HepG2 (cell line): Measurements from ENCODE around the gene CORO7. TPM values are rescaled to one million over a fixed set of nuclear protein-coding genes. Genes with fewer than 3 reads are reported as not detected.

ENCODE experiments used
- ASH2L ChIP-seq: fragments of 300-600, 200-600 bp; sonication (generic); IDR thresholded peaks from 2 replicates; pipeline ENCODE4 v1.7.0; 2017; ENCODE audit warnings: low read depth, mild to moderate bottlenecking, moderate library complexity, mixed read lengths, low read length; ENCODE audit not compliant: insufficient read length
- ELF1 ChIP-seq: sonication (generic); formaldehyde crosslinking; IDR thresholded peaks from 2 replicates; pipeline ENCODE4 v1.4.0; 2020; ENCODE audit warnings: missing genetic modification reagents
- ESRRA ChIP-seq: sonication (generic); formaldehyde crosslinking; IDR thresholded peaks from 2 replicates; pipeline ENCODE4 v1.5.1; 2020; ENCODE audit warnings: mild to moderate bottlenecking, low read depth, missing genetic modification reagents
- KDM5A ChIP-seq: fragments of 200-600 bp; sonication (generic); IDR thresholded peaks from 2 replicates; pipeline ENCODE4 v1.7.0; 2018; ENCODE audit warnings: antibody characterized with exemption, mild to moderate bottlenecking, low read length, borderline replicate concordance
- MAF1 ChIP-seq: sonication (generic); formaldehyde crosslinking; IDR thresholded peaks from 2 replicates; pipeline ENCODE4 v1.5.0; 2020; ENCODE audit warnings: missing genetic modification reagents, borderline replicate concordance
- MAFG ChIP-seq: sonication (generic); formaldehyde crosslinking; IDR thresholded peaks from 2 replicates; pipeline ENCODE4 v1.5.1; 2020; ENCODE audit warnings: mild to moderate bottlenecking, missing genetic modification reagents
- MXD4 ChIP-seq: IDR thresholded peaks from 2 replicates; pipeline ENCODE4 v1.6.1; 2016; ENCODE audit warnings: mild to moderate bottlenecking, missing biosample characterization, missing genetic modification reagents
- PAF1 ChIP-seq: IDR thresholded peaks from 2 replicates; pipeline ENCODE4 v1.6.1; 2016; ENCODE audit warnings: missing genetic modification reagents, missing compliant biosample characterization
- RBAK ChIP-seq: sonication (generic); formaldehyde crosslinking; IDR thresholded peaks from 2 replicates; pipeline ENCODE4 v1.5.1; 2020; ENCODE audit warnings: mild to moderate bottlenecking, missing genetic modification reagents
- SALL2 ChIP-seq: sonication (generic); formaldehyde crosslinking; IDR thresholded peaks from 2 replicates; pipeline ENCODE4 v1.8.1; 2023; ENCODE audit warnings: mild to moderate bottlenecking, missing genetic modification reagents, inconsistent platforms
- SNAI1 ChIP-seq: sonication (generic); formaldehyde crosslinking; IDR thresholded peaks from 2 replicates; pipeline ENCODE4 v1.5.0; 2020; ENCODE audit warnings: mild to moderate bottlenecking, missing genetic modification reagents, borderline replicate concordance
- SP4 ChIP-seq: sonication (generic); formaldehyde crosslinking; IDR thresholded peaks from 2 replicates; pipeline ENCODE4 v1.8.1; 2023; ENCODE audit warnings: mild to moderate bottlenecking, missing genetic modification reagents
- ZBTB38 ChIP-seq: sonication (generic); formaldehyde crosslinking; IDR thresholded peaks from 2 replicates; pipeline ENCODE4 v1.5.1; 2020; ENCODE audit warnings: mild to moderate bottlenecking, missing genetic modification reagents
- ZFP1 ChIP-seq: IDR thresholded peaks from 2 replicates; pipeline ENCODE4 v1.6.1; 2016
- ZFP37 ChIP-seq: sonication (generic); formaldehyde crosslinking; IDR thresholded peaks from 2 replicates; pipeline ENCODE4 v1.4.0; 2020; ENCODE audit warnings: missing genetic modification reagents, borderline replicate concordance
- ZFP90 ChIP-seq: sonication (generic); formaldehyde crosslinking; IDR thresholded peaks from 2 replicates; pipeline ENCODE4 v1.8.0; 2022; ENCODE audit warnings: missing genetic modification reagents, mild to moderate bottlenecking, inconsistent platforms, borderline replicate concordance
- ZMYM3 ChIP-seq: sonication (generic); formaldehyde crosslinking; IDR thresholded peaks from 2 replicates; pipeline ENCODE4 v1.5.1; 2020; ENCODE audit warnings: mild to moderate bottlenecking, missing genetic modification reagents
- ZNF326 ChIP-seq: sonication (generic); formaldehyde crosslinking; IDR thresholded peaks from 2 replicates; pipeline ENCODE4 v1.4.0; 2020; ENCODE audit warnings: missing genetic modification reagents, borderline replicate concordance
- ZNF441 ChIP-seq: sonication (generic); formaldehyde crosslinking; IDR thresholded peaks from 2 replicates; pipeline ENCODE4 v1.7.0; 2021; ENCODE audit warnings: missing genetic modification reagents, borderline replicate concordance
- ZNF782 ChIP-seq: sonication (generic); formaldehyde crosslinking; IDR thresholded peaks from 2 replicates; pipeline ENCODE4 v1.4.0; 2020; ENCODE audit warnings: missing genetic modification reagents, mild to moderate bottlenecking, borderline replicate concordance
- polyA plus RNA-seq, 8 experiments: library from polyadenylated mRNA; depleted of rRNA in 3 of 8; stranded (reverse) in 7 of 8; unstranded in 1 of 8; fragments of >200 nt; fragmentation: Illumina TruSeq in 4 of 8; extraction: Trizol in 4 of 8; gene quantifications; 2 replicates each; pipeline versions ENCODE4 v1.2.1 to v1.2.3, GENCODE V29; 2011 to 2016; ENCODE audit warnings: low read depth in 4 of 8, missing spikeins in 1 of 8, mixed read lengths in 1 of 8; ENCODE audit not compliant: insufficient read depth in 1 of 8
- total RNA-seq, 5 experiments: library from RNA; depleted of rRNA; stranded (reverse); fragments of >200 nt; fragmentation: Illumina TruSeq; extraction: Trizol; gene quantifications; 2 replicates each; pipeline ENCODE4 v1.2.3, GENCODE V29; 2016; ENCODE audit warnings: low read depth in 1 of 5
- TF ChIP-seq, protein P1 (sequence below): IDR thresholded peaks from 2 replicates; pipeline ENCODE4 v1.6.1; 2016; ENCODE audit warnings: missing biosample characterization, missing genetic modification reagents, low read depth
- TF ChIP-seq, protein P2 (sequence below): IDR thresholded peaks from 2 replicates; pipeline ENCODE4 v1.6.1; 2012; ENCODE audit warnings: low read length, improper control_type of control experiment
- TF ChIP-seq, protein P3 (sequence below): sonication (generic); formaldehyde crosslinking; IDR thresholded peaks from 2 replicates; pipeline ENCODE4 v1.8.1; 2023; ENCODE audit warnings: mild to moderate bottlenecking, missing genetic modification reagents, borderline replicate concordance
- TF ChIP-seq, protein P4 (sequence below): sonication (generic); formaldehyde crosslinking; conservative IDR thresholded peaks from 2 replicates; pipeline ENCODE4 v1.8.0; 2022; ENCODE audit warnings: mild to moderate bottlenecking, moderate library complexity, missing genetic modification reagents

The CORO7 gene
- total and polyA plus RNA-seq, 2 of the 13 experiments (the other 11 are each of a cell fraction or from before 2014, with no cell fraction given) = 9.9 to 14.3 TPM

DNA sequence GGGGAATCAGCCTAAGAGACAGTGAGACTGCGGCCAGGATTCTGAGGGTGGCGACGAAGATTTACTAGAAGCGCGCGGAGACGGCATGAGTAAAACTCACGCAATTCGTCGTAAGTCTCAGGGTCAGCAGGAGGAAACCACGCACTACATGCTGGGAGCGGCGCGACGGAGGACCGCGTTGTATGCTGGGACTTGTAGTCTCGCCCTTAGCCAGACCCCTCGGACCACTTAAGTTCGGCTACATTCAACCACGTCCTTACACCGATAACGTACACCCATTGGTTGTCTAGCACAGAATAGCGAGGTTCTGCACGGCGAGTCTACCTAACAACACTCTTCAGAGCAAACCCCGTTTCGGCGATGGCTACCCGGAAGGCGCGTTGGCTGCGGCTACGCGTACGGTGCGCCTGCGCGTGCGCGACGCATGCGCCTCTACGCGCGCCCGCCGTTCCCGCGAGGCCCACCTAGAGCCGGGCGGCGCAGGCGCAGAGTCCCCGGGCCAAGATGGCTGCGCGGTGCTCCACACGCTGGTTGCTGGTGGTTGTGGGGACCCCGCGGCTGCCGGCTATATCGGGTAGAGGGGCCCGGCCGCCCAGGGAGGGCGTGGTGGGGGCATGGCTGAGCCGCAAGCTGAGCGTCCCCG, 9.1 kb upstream of the CORO7 start, which contains the start of gene DNAJA3 (continued):
- TF ChIP-seq, protein P1, sequence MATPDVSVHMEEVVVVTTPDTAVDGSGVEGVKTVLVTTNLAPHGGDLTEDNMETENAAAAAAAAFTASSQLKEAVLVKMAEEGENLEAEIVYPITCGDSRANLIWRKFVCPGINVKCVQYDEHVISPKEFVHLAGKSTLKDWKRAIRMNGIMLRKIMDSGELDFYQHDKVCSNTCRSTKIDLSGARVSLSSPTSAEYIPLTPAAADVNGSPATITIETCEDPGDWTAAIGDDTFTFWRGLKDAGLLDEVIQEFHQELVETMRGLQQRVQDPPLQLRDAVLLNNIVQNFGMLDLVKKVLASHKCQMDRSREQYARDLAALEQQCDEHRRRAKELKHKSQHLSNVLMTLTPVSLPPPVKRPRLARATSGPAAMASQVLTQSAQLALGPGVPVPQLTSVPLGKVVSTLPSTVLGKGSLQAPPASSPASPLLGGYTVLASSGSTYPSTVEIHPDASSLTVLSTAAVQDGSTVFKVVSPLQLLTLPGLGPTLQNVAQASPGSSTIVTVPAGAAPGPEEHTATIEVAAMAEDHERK (CRISPR knock-in tag) = peak; percentile 85
- TF ChIP-seq SALL2 (CRISPR knock-in tag) (no peak), ZNF782 (CRISPR knock-in tag) (no peak), MAFG (no peak), KDM5A (no peak; the same call in 1 of the 2 replicates), ZFP1 (CRISPR knock-in tag) (no peak), SP4 (peak; percentile 79), ZNF326 (CRISPR knock-in tag) (no peak), ELF1 (CRISPR knock-in tag) (peak; percentile 94), MXD4 (CRISPR knock-in tag) (peak; percentile 81; the same call in 1 of the 2 replicates), ZBTB38 (CRISPR knock-in tag) (no peak), ZFP37 (CRISPR knock-in tag) (no peak), MAF1 (CRISPR knock-in tag) (no peak), ESRRA (CRISPR knock-in tag) (no peak), SNAI1 (peak; percentile 86; the same call in 1 of the 2 replicates), ASH2L (no peak), RBAK (CRISPR knock-in tag) (no peak), ZNF441 (CRISPR knock-in tag) (no peak; the same call in 1 of the 2 replicates), ZMYM3 (CRISPR knock-in tag) (no peak), ZFP90 (CRISPR knock-in tag) (no peak), PAF1 (CRISPR knock-in tag) (no peak)
- TF ChIP-seq, protein P2, sequence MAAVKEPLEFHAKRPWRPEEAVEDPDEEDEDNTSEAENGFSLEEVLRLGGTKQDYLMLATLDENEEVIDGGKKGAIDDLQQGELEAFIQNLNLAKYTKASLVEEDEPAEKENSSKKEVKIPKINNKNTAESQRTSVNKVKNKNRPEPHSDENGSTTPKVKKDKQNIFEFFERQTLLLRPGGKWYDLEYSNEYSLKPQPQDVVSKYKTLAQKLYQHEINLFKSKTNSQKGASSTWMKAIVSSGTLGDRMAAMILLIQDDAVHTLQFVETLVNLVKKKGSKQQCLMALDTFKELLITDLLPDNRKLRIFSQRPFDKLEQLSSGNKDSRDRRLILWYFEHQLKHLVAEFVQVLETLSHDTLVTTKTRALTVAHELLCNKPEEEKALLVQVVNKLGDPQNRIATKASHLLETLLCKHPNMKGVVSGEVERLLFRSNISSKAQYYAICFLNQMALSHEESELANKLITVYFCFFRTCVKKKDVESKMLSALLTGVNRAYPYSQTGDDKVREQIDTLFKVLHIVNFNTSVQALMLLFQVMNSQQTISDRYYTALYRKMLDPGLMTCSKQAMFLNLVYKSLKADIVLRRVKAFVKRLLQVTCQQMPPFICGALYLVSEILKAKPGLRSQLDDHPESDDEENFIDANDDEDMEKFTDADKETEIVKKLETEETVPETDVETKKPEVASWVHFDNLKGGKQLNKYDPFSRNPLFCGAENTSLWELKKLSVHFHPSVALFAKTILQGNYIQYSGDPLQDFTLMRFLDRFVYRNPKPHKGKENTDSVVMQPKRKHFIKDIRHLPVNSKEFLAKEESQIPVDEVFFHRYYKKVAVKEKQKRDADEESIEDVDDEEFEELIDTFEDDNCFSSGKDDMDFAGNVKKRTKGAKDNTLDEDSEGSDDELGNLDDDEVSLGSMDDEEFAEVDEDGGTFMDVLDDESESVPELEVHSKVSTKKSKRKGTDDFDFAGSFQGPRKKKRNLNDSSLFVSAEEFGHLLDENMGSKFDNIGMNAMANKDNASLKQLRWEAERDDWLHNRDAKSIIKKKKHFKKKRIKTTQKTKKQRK = no peak
- TF ChIP-seq, protein P3, sequence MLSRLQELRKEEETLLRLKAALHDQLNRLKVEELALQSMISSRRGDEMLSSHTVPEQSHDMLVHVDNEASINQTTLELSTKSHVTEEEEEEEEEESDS = no peak
- TF ChIP-seq, protein P4, sequence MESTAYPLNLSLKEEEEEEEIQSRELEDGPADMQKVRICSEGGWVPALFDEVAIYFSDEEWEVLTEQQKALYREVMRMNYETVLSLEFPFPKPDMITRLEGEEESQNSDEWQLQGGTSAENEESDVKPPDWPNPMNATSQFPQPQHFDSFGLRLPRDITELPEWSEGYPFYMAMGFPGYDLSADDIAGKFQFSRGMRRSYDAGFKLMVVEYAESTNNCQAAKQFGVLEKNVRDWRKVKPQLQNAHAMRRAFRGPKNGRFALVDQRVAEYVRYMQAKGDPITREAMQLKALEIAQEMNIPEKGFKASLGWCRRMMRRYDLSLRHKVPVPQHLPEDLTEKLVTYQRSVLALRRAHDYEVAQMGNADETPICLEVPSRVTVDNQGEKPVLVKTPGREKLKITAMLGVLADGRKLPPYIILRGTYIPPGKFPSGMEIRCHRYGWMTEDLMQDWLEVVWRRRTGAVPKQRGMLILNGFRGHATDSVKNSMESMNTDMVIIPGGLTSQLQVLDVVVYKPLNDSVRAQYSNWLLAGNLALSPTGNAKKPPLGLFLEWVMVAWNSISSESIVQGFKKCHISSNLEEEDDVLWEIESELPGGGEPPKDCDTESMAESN (CRISPR knock-in tag) = peak; percentile 93
